Measurements from ENCODE around the gene C13orf46.

GRCh38 chr13:113942591-113943103 lies 31.2 kb downstream of the C13orf46 start:
- TF ChIP-seq EZH2 (IDR thresholded peaks at IDR 0.05; ENCODE audit: insufficient read depth, poor library complexity, severe bottlenecking) (no peak), EZH2phosphoT487 (IDR thresholded peaks at IDR 0.05; ENCODE audit: insufficient read depth, low read depth) (no peak)
